Thyroid gland (tissue), 4 donors: ENCODE results near the gene CLIP1.

Experiments used
- POLR2A ChIP-seq, 2 donors: fragments of 450-650 bp; IDR thresholded peaks; one replicate each; pipeline ENCODE4 v1.6.1; 2017; ENCODE audit warnings: antibody characterized with exemption in 2 of 2, mild to moderate bottlenecking in 2 of 2, moderate library complexity in 1 of 2
- TF ChIP-seq, protein P1 (sequence below), 6 experiments: fragments of 200-600 bp in 3 of 6; fragments of 450-650 bp in 3 of 6; sonication (generic) in 3 of 6; IDR thresholded peaks; one replicate each; pipeline ENCODE4 v1.5.1; 2016 to 2019; ENCODE audit warnings: antibody characterized with exemption in 6 of 6, mild to moderate bottlenecking in 2 of 6, inconsistent platforms in 1 of 6, moderate library complexity in 1 of 6

DNA sequence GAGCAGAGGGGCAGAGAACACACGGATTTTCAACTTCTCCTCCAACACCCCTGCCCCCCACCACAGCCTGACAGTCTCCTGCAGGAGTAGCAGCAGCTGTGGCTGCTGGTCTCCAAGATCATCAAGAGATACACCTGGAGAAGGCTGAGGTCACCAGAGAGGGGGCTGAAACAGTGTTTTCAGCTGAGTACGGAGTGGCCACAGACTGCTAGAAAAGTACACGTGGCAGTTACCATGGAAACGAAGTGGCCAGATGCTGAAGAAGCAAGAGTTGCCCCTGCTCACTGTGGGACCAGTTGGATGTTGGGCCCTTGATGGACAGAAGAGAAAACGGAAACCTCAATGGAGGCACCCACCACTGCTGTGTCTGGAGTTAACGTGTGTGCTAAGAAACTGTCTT lies 191.7 kb downstream of the CLIP1 start:
- no peak for TF ChIP-seq POLR2A (IDR thresholded peaks at IDR 0.05)
- TF ChIP-seq, protein P1, sequence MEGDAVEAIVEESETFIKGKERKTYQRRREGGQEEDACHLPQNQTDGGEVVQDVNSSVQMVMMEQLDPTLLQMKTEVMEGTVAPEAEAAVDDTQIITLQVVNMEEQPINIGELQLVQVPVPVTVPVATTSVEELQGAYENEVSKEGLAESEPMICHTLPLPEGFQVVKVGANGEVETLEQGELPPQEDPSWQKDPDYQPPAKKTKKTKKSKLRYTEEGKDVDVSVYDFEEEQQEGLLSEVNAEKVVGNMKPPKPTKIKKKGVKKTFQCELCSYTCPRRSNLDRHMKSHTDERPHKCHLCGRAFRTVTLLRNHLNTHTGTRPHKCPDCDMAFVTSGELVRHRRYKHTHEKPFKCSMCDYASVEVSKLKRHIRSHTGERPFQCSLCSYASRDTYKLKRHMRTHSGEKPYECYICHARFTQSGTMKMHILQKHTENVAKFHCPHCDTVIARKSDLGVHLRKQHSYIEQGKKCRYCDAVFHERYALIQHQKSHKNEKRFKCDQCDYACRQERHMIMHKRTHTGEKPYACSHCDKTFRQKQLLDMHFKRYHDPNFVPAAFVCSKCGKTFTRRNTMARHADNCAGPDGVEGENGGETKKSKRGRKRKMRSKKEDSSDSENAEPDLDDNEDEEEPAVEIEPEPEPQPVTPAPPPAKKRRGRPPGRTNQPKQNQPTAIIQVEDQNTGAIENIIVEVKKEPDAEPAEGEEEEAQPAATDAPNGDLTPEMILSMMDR (IDR thresholded peaks at IDR 0.05): no peak
